Esophagus squamous epithelium (tissue), 5 donors: ENCODE results near the gene PRSS16. TPM values are rescaled to one million over a fixed set of nuclear protein-coding genes. Genes with fewer than 3 reads are reported as not detected.

Experiments
- DNase-seq: peaks from one replicate; lab custom pipeline; 2025; lab: John Stamatoyannopoulos, UW
- H3K27ac ChIP-seq, 4 donors: fragments of 200-600 bp; sonication (generic); one replicate each; pipeline ENCODE4 v1.5.1; 2016 to 2019; ENCODE audit warnings: mild to moderate bottlenecking in 1 of 4
- H3K27me3 ChIP-seq, 4 donors: fragments of 200-600 bp; sonication (generic); 1 replicate in 3 of 4; 2 replicates in 1 of 4; pipeline versions ENCODE4 v1.5.1 to v1.6.0; 2017 to 2021; ENCODE audit warnings: antibody characterized with exemption in 1 of 4
- H3K36me3 ChIP-seq, 3 donors: fragments of 200-600 bp; sonication (generic); one replicate each; pipeline ENCODE4 v1.5.1; 2016 to 2019
- H3K4me1 ChIP-seq, 3 donors: fragments of 200-600 bp; sonication (generic); one replicate each; pipeline ENCODE4 v1.5.1; 2017 to 2019
- H3K4me3 ChIP-seq, 4 donors: fragments of 200-600 bp; sonication (generic); 1 replicate in 3 of 4; 2 replicates in 1 of 4; pipeline ENCODE4 v1.5.1; 2016 to 2019; ENCODE audit warnings: mild to moderate bottlenecking in 2 of 4, moderate library complexity in 1 of 4
- H3K9me3 ChIP-seq, 3 donors: fragments of 200-600 bp; sonication (generic); one replicate each; pipeline ENCODE4 v1.5.1; 2016 to 2019
- POLR2A ChIP-seq, 4 donors: fragments of 450-650 bp; IDR thresholded peaks; one replicate each; pipeline ENCODE4 v1.6.1; 2017; ENCODE audit warnings: antibody characterized with exemption in 4 of 4, mild to moderate bottlenecking in 4 of 4, moderate library complexity in 3 of 4
- WGBS, 2 donors: methylation state at CpG; one replicate each; pipeline ENCODE4 v1.1.5; 2018; 5-methylcytosine and 5-hydroxymethylcytosine counted together
- intact Hi-C: fragments of 100-400 bp; cut with DNase I; formaldehyde crosslinking; loops from one replicate; pipeline ENCODE4 v1.15.0; 2022
- total RNA-seq, 4 donors: library from RNA; depleted of rRNA; stranded (reverse); fragments of >200 nt; gene quantifications; one replicate each; pipeline ENCODE4 v1.1.0, GENCODE V29; 2016
- TF ChIP-seq, protein P1 (sequence below), 6 experiments: fragments of 450-650 bp in 4 of 6; fragments of 200-600 bp in 2 of 6; sonication (generic) in 2 of 6; IDR thresholded peaks; one replicate each; pipeline ENCODE4 v1.5.1; 2016 to 2019; ENCODE audit warnings: antibody characterized with exemption in 6 of 6, mild to moderate bottlenecking in 4 of 6, moderate library complexity in 4 of 6
- donor health status: DM: yes; HTN: yes; CAD: no.

PRSS16 gene
- total RNA-seq, 4 donors from 2014 or later = 5.1 to 25.7 (median 11.0) TPM

DNA sequence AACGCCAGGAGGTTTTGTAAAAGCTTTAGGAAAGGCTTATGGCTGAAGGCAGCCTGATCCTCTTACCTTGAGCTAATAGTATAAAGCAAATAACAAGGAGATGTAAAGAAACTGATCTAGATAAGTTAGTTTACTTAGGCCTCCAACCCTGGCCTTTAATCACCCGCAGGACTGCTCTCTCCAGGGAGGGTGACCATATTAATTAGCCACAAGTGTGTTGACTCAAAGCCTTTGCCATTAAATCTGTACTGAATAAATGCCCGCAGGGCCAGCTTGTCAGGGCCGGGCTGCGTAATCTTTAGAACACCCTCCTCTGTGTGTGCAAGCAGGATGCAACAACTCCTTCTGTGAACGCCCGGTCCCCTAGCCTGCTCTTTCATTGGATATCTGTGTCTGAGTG lies 6.1 kb upstream of the PRSS16 start:
- Histone ChIP-seq H3K27me3 (peaks cover 0 to 99% (median 14%) of the 10 kb centered on the region in 4 donors), H3K4me3 (no peak overlapping the region), H3K27ac (no peak overlapping the region), H3K4me1 (peaks cover 0 to 18% (median 0%) of the 10 kb centered on the region in 3 donors), H3K9me3 (no peaks in the 10 kb centered on the region), H3K36me3 (no peaks in the 10 kb centered on the region)
- no peak for DNase-seq
- TF ChIP-seq, protein P1, sequence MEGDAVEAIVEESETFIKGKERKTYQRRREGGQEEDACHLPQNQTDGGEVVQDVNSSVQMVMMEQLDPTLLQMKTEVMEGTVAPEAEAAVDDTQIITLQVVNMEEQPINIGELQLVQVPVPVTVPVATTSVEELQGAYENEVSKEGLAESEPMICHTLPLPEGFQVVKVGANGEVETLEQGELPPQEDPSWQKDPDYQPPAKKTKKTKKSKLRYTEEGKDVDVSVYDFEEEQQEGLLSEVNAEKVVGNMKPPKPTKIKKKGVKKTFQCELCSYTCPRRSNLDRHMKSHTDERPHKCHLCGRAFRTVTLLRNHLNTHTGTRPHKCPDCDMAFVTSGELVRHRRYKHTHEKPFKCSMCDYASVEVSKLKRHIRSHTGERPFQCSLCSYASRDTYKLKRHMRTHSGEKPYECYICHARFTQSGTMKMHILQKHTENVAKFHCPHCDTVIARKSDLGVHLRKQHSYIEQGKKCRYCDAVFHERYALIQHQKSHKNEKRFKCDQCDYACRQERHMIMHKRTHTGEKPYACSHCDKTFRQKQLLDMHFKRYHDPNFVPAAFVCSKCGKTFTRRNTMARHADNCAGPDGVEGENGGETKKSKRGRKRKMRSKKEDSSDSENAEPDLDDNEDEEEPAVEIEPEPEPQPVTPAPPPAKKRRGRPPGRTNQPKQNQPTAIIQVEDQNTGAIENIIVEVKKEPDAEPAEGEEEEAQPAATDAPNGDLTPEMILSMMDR (IDR thresholded peaks at IDR 0.05) = no peak
- no peak for TF ChIP-seq POLR2A (IDR thresholded peaks at IDR 0.05)
- intact Hi-C loops = no loop called here
- WGBS, 2 donors = 70 to 86% methylated on average over 2 to 7 of the region's 7 CpGs

DNA sequence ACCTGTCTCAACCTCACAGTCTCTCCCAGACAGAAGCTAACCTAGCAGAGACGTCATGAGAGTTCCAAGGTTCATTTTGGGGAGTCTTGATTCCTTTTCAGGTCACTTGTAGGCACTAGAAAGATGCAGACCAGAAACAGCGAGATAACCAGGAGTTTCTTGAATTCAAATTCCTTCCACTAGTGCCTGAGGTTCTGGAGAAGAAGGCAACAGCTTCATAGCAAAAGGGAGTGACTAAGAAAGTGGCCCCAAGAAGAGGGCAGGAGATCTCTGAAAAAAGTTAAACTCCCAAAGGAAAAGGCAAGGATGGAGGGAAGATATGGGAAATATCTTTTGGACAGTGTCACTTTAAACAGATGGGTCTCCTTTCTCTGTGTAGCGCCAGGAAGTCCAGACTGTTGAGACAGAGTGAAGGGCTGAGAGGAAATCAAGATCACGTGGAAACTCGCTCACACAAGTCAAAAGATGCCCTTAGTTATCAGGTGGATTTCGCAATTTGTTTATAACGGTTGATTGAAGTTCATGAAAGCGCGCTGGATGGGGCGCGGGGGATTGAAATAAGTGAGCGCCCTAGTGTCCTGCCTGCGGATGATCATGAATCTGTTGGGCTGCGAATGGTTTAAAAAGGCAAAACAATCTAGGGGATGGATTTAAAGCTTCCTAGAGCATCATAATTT lies 4.8 kb upstream of the PRSS16 start:
- H3K27me3 ChIP-seq = peaks cover 0 to 99% (median 8%) of the 10 kb centered on the region in 4 donors
- WGBS, 2 donors = 63 to 68% methylated on average over 14 of the region's 14 CpGs
- no peak for DNase-seq
- no peaks in the 10 kb centered on the region for H3K36me3 ChIP-seq
- intact Hi-C loops = no loop called here
- no peaks in the 10 kb centered on the region for H3K9me3 ChIP-seq
- TF ChIP-seq POLR2A (IDR thresholded peaks at IDR 0.05) = no peak
- TF ChIP-seq, protein P1 (IDR thresholded peaks at IDR 0.05) = no peak
- H3K4me1 ChIP-seq = peaks cover 0 to 12% (median 0%) of the 10 kb centered on the region in 3 donors
- H3K4me3 ChIP-seq = no peak overlapping the region
- no peak overlapping the region for H3K27ac ChIP-seq

DNA sequence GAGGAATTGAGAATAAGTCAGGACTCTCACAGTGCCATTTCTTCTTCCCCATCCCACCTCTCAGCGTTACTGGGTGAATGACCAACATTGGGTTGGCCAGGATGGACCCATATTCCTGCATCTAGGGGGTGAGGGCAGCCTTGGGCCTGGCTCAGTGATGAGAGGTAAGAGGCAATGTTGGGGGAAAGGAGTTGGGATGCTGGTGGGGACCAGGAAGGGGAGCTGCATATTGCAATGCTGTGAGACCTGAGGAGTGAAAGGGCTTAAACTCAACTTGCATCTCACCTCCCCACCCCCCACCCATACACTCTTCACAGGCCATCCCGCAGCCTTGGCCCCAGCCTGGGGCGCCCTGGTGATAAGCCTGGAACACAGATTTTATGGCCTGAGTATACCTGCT lies 1.3 kb downstream of the PRSS16 start:
- Histone ChIP-seq H3K27me3 (peaks cover 0 to 99% (median 2%) of the 10 kb centered on the region in 4 donors), H3K4me1 (peaks cover 6 to 22% (median 13%) of the 10 kb centered on the region in 3 donors), H3K27ac (no peak overlapping the region), H3K9me3 (no peaks in the 10 kb centered on the region), H3K36me3 (no peaks in the 10 kb centered on the region), H3K4me3 (no peak overlapping the region)
- DNase-seq = no peak
- intact Hi-C loops = no loop called here
- TF ChIP-seq, protein P1 (IDR thresholded peaks at IDR 0.05) = no peak
- TF ChIP-seq POLR2A (IDR thresholded peaks at IDR 0.05) = no peak
- WGBS, 2 donors = 81 to 86% methylated on average over 1 to 3 of the region's 3 CpGs

DNA sequence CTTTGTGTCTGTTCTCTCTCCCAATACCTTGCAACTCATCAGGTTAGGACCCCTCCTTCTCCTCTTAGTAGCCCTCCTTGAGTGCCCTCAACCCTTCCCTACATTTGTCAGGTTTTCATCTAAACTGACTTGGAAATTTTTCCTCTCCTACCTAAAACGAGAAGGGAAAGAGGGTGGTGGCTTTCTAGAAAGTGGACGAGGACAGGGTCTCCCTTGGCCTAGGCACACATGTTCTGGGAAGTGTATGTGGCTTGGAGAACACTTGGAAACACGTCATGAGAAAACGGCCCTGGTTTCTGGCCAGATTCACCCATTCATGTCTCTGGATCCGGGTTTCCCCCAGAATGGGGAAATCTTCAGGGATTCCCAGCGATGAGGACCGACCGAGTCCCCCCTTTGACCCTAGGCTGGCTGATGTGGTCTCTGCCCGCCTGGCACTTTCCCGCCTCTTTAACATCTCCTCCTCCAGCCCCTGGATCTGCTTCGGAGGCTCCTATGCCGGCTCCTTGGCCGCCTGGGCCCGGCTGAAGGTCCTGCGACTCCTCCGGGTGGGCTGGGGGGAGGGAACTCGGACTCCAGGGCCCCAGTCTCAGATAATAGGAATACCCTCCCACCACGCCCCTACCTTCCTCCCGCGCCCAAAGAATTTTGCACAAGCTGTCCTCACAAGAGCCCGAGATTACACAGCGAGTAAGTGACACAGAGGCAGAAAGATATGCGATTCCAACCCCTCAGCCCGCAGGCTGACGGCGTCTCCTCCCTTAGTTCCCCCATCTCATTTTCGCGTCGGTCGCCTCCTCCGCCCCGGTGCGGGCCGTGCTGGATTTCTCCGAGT lies 3.0 kb downstream of the PRSS16 start:
- no peaks in the 10 kb centered on the region for H3K36me3 ChIP-seq
- DNase-seq = no peak
- H3K27ac ChIP-seq = peak overlapping the region; percentile 81 to 91 (median 88)
- TF ChIP-seq, protein P1 (IDR thresholded peaks at IDR 0.05) = no peak
- TF ChIP-seq POLR2A (IDR thresholded peaks at IDR 0.05) = no peak
- no peaks in the 10 kb centered on the region for H3K9me3 ChIP-seq
- 9 to 17% methylated on average over 6 to 17 of the region's 35 CpGs for WGBS, 2 donors
- peak overlapping the region; percentile 40 to 83 (median 75) for H3K4me3 ChIP-seq
- H3K4me1 ChIP-seq = peaks cover 6 to 22% (median 13%) of the 10 kb centered on the region in 3 donors
- H3K27me3 ChIP-seq = peaks cover 0 to 100% (median 2%) of the 10 kb centered on the region in 4 donors
- intact Hi-C loops = no loop called here
